AG04450 (cell line): ENCODE measurements around the gene METTL8. TPM values are rescaled to one million over a fixed set of nuclear protein-coding genes. Genes with fewer than 3 reads are reported as not detected.

Experiments used
- CTCF ChIA-PET: fragments of 300-600, 350-600 bp; formaldehyde crosslinking; extraction: SDS; loops from one replicate; lab custom pipeline; 2022; ENCODE audit warnings: antibody characterized with exemption, inconsistent platforms; lab: Charles Lee
- POLR2A ChIA-PET: fragments of 350-600 bp; formaldehyde crosslinking; extraction: SDS; loops from one replicate; lab custom pipeline; 2021; ENCODE audit warnings: antibody characterized with exemption, inconsistent platforms; lab: Yijun Ruan, JAX
- DNase-seq: peaks from one replicate; pipeline ENCODE4 v3.0.0-alpha.2; 2011; ENCODE audit warnings: low read depth, low spot score
- H3K27ac ChIP-seq: one replicate; pipeline ENCODE4 v1.5.1; 2012; ENCODE audit warnings: low read depth, low read length, control low read depth
- H3K27me3 ChIP-seq: one replicate; pipeline ENCODE4 v1.6.0; 2012; ENCODE audit warnings: low read length; ENCODE audit not compliant: control insufficient read depth, insufficient read depth
- H3K4me3 ChIP-seq: 2 replicates; pipeline ENCODE4 v1.5.1; 2011; ENCODE audit warnings: mild to moderate bottlenecking, low read depth, low read length, control low read depth
- H3K9me3 ChIP-seq: 2 replicates; pipeline ENCODE4 v1.5.1; 2012; ENCODE audit warnings: low read length; ENCODE audit not compliant: control insufficient read depth, insufficient read depth
- CTCF ChIP-seq: IDR thresholded peaks from 2 replicates; pipeline ENCODE4 v1.5.1; 2011; ENCODE audit warnings: low read depth, low read length, control low read depth, inconsistent platforms
- polyA plus RNA-seq: library from polyadenylated mRNA; depleted of rRNA; stranded (reverse); fragments of >200 nt; gene quantifications from 2 replicates; pipeline ENCODE4 v1.2.3, GENCODE V29; 2011; rRNA removed

The METTL8 gene
- polyA plus RNA-seq, 1 experiment: 25.9 TPM

DNA sequence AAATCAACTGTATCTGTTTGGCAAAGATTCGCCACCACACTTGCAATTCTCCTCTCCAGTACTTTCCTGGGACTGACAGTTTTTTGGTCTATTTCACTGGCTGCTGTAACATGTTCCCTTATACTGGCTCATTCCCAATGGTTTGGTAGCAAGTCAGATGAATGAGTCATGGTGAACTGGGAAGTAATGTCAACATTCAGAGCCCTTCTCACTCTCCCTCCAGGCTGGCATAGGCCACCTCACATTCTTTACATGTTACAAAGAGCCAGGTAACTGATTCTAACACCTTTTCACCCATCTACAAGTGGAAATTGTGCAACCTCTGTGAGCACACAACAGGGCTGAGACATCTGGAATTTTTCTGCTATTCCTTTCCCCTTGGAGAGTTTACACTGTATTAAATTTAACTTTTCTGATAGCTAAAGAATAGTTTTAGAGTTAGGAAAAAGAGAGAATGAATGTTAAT is 161.8 kb downstream of the METTL8 start:
- no peak overlapping the region for H3K4me3 ChIP-seq
- POLR2A ChIA-PET: interaction anchor here (0.7 kb wide), 1 partner anchor 115 kb away, joined by 3 read pairs; no protein-coding TSS in a partner anchor
- no peaks in the 10 kb centered on the region for H3K9me3 ChIP-seq
- no peak overlapping the region for H3K27ac ChIP-seq
- no peak for TF ChIP-seq CTCF
- DNase-seq: peak; percentile 68
- CTCF ChIA-PET: interaction anchor here (0.6 to 1.4 kb wide), 2 partner anchors 142 to 144 kb away, joined by 3 to 9 read pairs; no protein-coding TSS in a partner anchor
- H3K27me3 ChIP-seq: peaks cover 4% of the 10 kb centered on the region

GRCh38 chr2:171271386-171271785 is 162.4 kb downstream of the METTL8 start:
- H3K27me3 ChIP-seq: peaks cover 4% of the 10 kb centered on the region
- TF ChIP-seq CTCF: no peak
- H3K27ac ChIP-seq: no peak overlapping the region
- H3K4me3 ChIP-seq: no peak overlapping the region
- CTCF ChIA-PET: interaction anchor here (0.8 to 1.4 kb wide), 2 partner anchors 145 to 184 kb away, joined by 3 to 9 read pairs; no protein-coding TSS in a partner anchor
- no peak for DNase-seq
- H3K9me3 ChIP-seq: no peaks in the 10 kb centered on the region
- POLR2A ChIA-PET: interaction anchor here (0.6 kb wide), 1 partner anchor 126 kb away, joined by 9 read pairs; no protein-coding TSS in a partner anchor

DNA sequence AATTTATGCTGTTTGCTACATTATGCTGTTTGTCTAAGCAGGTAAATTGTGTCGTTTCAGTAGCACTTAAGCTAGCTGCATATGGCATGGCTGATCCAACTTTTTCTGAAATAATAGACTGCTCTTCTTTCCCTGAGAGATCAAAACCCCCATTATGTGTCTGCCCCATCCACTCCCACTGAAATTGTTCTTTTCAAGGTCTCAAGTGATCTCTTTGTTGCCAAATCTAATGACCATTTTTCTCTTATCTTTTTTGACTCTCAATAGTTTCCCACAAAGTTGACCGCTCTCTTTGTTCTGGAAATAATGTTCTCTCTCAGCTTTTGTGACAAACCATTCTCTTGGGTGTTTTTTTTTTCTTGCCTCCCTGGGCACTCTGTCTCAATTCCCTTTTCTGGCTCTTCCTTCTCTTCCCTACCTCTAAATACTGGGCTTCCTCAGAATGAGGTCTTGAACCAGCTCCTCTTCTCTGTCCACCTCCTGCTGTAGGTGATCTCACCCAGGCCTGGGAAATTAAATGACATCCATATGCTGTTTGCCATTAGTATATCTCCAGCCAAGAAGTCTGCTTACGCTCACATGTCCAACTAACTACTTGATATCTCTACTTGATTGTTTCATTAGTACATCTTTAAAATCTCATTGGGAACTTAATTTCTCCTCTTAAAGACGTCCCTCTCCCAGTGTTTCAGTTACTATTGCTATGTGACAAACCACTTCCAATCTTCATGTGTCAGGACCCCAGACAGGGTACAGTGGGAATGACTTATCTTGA is 165.7 kb downstream of the METTL8 start:
- no peak overlapping the region for H3K27ac ChIP-seq
- POLR2A ChIA-PET: no interaction called here

More for the DNA sequence above, 165.7 kb downstream of the METTL8 start:
- CTCF ChIA-PET: no interaction called here
- TF ChIP-seq CTCF: no peak
- no peak for DNase-seq
- peaks cover 4% of the 10 kb centered on the region for H3K27me3 ChIP-seq
- H3K9me3 ChIP-seq: no peaks in the 10 kb centered on the region
- no peak overlapping the region for H3K4me3 ChIP-seq

Other genes with a start within 250 kb of the METTL8 start
- 12.4 and 18.3 TPM in 2 replicates for gene DCAF17, start 236 bp upstream of the METTL8 start, polyA plus RNA-seq
- gene CYBRD1, start 88.5 kb upstream of the METTL8 start, polyA plus RNA-seq: 115 and 157 TPM in 2 replicates